H1 (cell line): Measurements from ENCODE around the gene CKB. TPM values are rescaled to one million over a fixed set of nuclear protein-coding genes. Genes with fewer than 3 reads are reported as not detected.

ENCODE experiments used
- CTCF ChIA-PET: fragments of 300-600 bp; sonication (Branson Sonifier 250); formaldehyde crosslinking; loops from one replicate; lab custom pipeline; 2021; ENCODE audit not compliant: partially characterized antibody; lab: Charles Lee
- POLR2A ChIA-PET: fragments of 300-600 bp; sonication (Branson Sonifier 250); formaldehyde crosslinking; loops from one replicate; lab custom pipeline; 2021; ENCODE audit warnings: inconsistent platforms; ENCODE audit not compliant: partially characterized antibody; lab: Charles Lee
- DNase-seq, 2 experiments: peaks; one replicate each; pipeline versions ENCODE4 v3.0.0 to v3.0.0-alpha.2; 2010 to 2022; ENCODE audit warnings: low spot score in 2 of 2, low read depth in 1 of 2, mixed read lengths in 1 of 2
- FAIRE-seq: peaks from 2 replicates; lab custom pipeline; 2011; peaks lifted over from hg19 to GRCh38; lab: Jason Lieb, UNC
- H2AFZ ChIP-seq: 2 replicates; pipeline ENCODE4 v1.8.1; 2012; ENCODE audit warnings: low read length, inconsistent platforms
- H2AK5ac ChIP-seq: 2 replicates; pipeline ENCODE4 v1.6.1; 2013; ENCODE audit warnings: low read depth, low read length
- H2BK120ac ChIP-seq: replicated peaks from 2 replicates; pipeline ENCODE3; 2013; ENCODE audit warnings: low read depth, low read length, inconsistent platforms
- H2BK12ac ChIP-seq: 2 replicates; pipeline ENCODE4 v1.6.1; 2013; ENCODE audit warnings: low read depth, low read length
- H2BK15ac ChIP-seq: 2 replicates; pipeline ENCODE4 v1.6.1; 2013; ENCODE audit warnings: low read length
- H2BK20ac ChIP-seq: 2 replicates; pipeline ENCODE4 v1.6.1; 2013; ENCODE audit warnings: low read length
- H2BK5ac ChIP-seq: 2 replicates; pipeline ENCODE4 v1.6.1; 2013; ENCODE audit warnings: low read depth, low read length
- H3K14ac ChIP-seq: 2 replicates; pipeline ENCODE4 v1.6.1; 2013; ENCODE audit warnings: inconsistent platforms; ENCODE audit not compliant: insufficient read length
- H3K18ac ChIP-seq: 2 replicates; pipeline ENCODE4 v1.6.1; 2013; ENCODE audit warnings: low read length; ENCODE audit errors: extremely low read depth
- H3K23ac ChIP-seq: 2 replicates; pipeline ENCODE4 v1.6.1; 2013; ENCODE audit warnings: inconsistent platforms; ENCODE audit not compliant: insufficient read length
- H3K23me2 ChIP-seq: 2 replicates; pipeline ENCODE4 v1.6.1; 2013; ENCODE audit warnings: low read depth, low read length
- H3K27ac ChIP-seq: 2 replicates; pipeline ENCODE4 v1.6.1; 2011; ENCODE audit warnings: low read depth, low read length, inconsistent platforms
- H3K27me3 ChIP-seq, 4 experiments: replicated peaks in 1 of 4; 1 replicate in 1 of 4; 2 replicates in 3 of 4; pipeline versions ENCODE4 v1.6.1 to v1.8.1; 2011 to 2013; ENCODE audit warnings: low read length in 3 of 4, mild to moderate bottlenecking in 3 of 4, inconsistent platforms in 2 of 4, mixed read lengths in 2 of 4, moderate library complexity in 1 of 4; ENCODE audit not compliant: control insufficient read depth in 3 of 4, insufficient read depth in 3 of 4; ENCODE audit errors: extremely low read depth in 1 of 4
- H3K36me3 ChIP-seq, 4 experiments: 2 replicates each; pipeline versions ENCODE4 v1.6.1 to v1.8.1; 2011 to 2013; ENCODE audit warnings: mild to moderate bottlenecking in 4 of 4, low read length in 3 of 4, moderate library complexity in 2 of 4, control low read depth in 1 of 4, inconsistent platforms in 1 of 4; ENCODE audit not compliant: insufficient read depth in 4 of 4, control insufficient read depth in 2 of 4
- H3K4ac ChIP-seq: replicated peaks from 2 replicates; pipeline ENCODE3; 2013; ENCODE audit warnings: low read length, low read depth, mixed read lengths, inconsistent platforms; ENCODE audit not compliant: insufficient read length
- H3K4me1 ChIP-seq, 4 experiments: replicated peaks in 1 of 4; 1 replicate in 1 of 4; 2 replicates in 3 of 4; pipeline versions ENCODE4 v1.6.1 to v1.8.1; 2011 to 2013; ENCODE audit warnings: low read length in 3 of 4, inconsistent platforms in 2 of 4, mixed read lengths in 1 of 4; ENCODE audit not compliant: insufficient read depth in 4 of 4, control insufficient read depth in 3 of 4
- H3K4me2 ChIP-seq, 2 experiments: 2 replicates each; pipeline versions ENCODE4 v1.6.1 to v1.8.1; 2011 to 2013; ENCODE audit warnings: low read depth in 2 of 2, low read length in 2 of 2, control low read depth in 1 of 2, inconsistent platforms in 1 of 2, mild to moderate bottlenecking in 1 of 2; ENCODE audit not compliant: insufficient read depth in 1 of 2
- H3K4me3 ChIP-seq, 4 experiments: fragments of 200-600, 300-600 bp in 1 of 4; sonication (generic), shearing (Covaris generic), sonication (Bioruptor Twin) in 1 of 4; 2 replicates each; pipeline versions ENCODE4 v1.5.1 to v1.8.1; 2011 to 2016; ENCODE audit warnings: low read length in 4 of 4, low read depth in 3 of 4, control low read depth in 2 of 4, inconsistent platforms in 2 of 4, mild to moderate bottlenecking in 2 of 4, mixed read lengths in 1 of 4, moderate library complexity in 1 of 4; ENCODE audit not compliant: insufficient read depth in 2 of 4; ENCODE audit errors: extremely low read depth in 1 of 4
- H3K56ac ChIP-seq: replicated peaks from 2 replicates; pipeline ENCODE3; 2013; ENCODE audit warnings: low read depth, mild to moderate bottlenecking, mixed read lengths, low read length, inconsistent platforms; ENCODE audit not compliant: insufficient read length
- H3K79me1 ChIP-seq: 2 replicates; pipeline ENCODE4 v1.6.1; 2013; ENCODE audit warnings: low read depth, low read length, control low read depth
- H3K79me2 ChIP-seq, 2 experiments: 2 replicates each; pipeline versions ENCODE4 v1.6.1 to v1.8.1; 2012 to 2013; ENCODE audit warnings: low read length in 2 of 2, mild to moderate bottlenecking in 2 of 2, inconsistent platforms in 1 of 2; ENCODE audit not compliant: insufficient read depth in 2 of 2, control insufficient read depth in 1 of 2
- H3K9ac ChIP-seq, 4 experiments: replicated peaks in 1 of 4; 1 replicate in 1 of 4; 2 replicates in 3 of 4; pipeline versions ENCODE4 v1.6.1 to v1.8.1; 2011 to 2013; ENCODE audit warnings: low read depth in 3 of 4, low read length in 3 of 4, control low read depth in 2 of 4, mild to moderate bottlenecking in 2 of 4, moderate library complexity in 2 of 4, inconsistent platforms in 1 of 4; ENCODE audit errors: extremely low read depth in 1 of 4
- H3K9me3 ChIP-seq, 2 experiments: 2 replicates each; pipeline versions ENCODE4 v1.6.1 to v1.8.1; 2012 to 2013; ENCODE audit warnings: mild to moderate bottlenecking in 2 of 2, moderate library complexity in 2 of 2, control low read depth in 1 of 2, inconsistent platforms in 1 of 2, low read depth in 1 of 2, low read length in 1 of 2, mixed read lengths in 1 of 2; ENCODE audit not compliant: insufficient read depth in 2 of 2
- H4K20me1 ChIP-seq, 2 experiments: replicated peaks in 1 of 2; 2 replicates each; pipeline versions ENCODE3 to v1.8.1; 2011 to 2013; ENCODE audit warnings: inconsistent platforms in 2 of 2, low read length in 2 of 2, mild to moderate bottlenecking in 1 of 2; ENCODE audit not compliant: insufficient read depth in 2 of 2, control insufficient read depth in 1 of 2
- H4K5ac ChIP-seq: 2 replicates; pipeline ENCODE4 v1.6.1; 2013; ENCODE audit warnings: low read length, low read depth, mixed read lengths, inconsistent platforms; ENCODE audit not compliant: insufficient read length
- H4K8ac ChIP-seq: 2 replicates; pipeline ENCODE4 v1.8.0; 2013; ENCODE audit warnings: mild to moderate bottlenecking, moderate library complexity, low read length, inconsistent platforms; ENCODE audit not compliant: insufficient read depth; ENCODE audit errors: extremely low read depth
- H4K91ac ChIP-seq: replicated peaks from 2 replicates; pipeline ENCODE3; 2013; ENCODE audit warnings: low read length, mixed read lengths, inconsistent platforms; ENCODE audit not compliant: insufficient read length
- GTF2F1 ChIP-seq: IDR thresholded peaks from 2 replicates; pipeline ENCODE4 v1.6.1; 2012; ENCODE audit warnings: low read depth, low read length, improper control_type of control experiment, borderline replicate concordance
- JUND ChIP-seq: IDR thresholded peaks from 2 replicates; pipeline ENCODE4 v1.6.1; 2011; ENCODE audit warnings: mild to moderate bottlenecking, improper control_type of control experiment, low read length
- SP2 ChIP-seq: IDR thresholded peaks from 2 replicates; pipeline ENCODE4 v1.6.1; 2012; ENCODE audit warnings: mild to moderate bottlenecking, low read length, inconsistent platforms
- SP4 ChIP-seq: IDR thresholded peaks from 2 replicates; pipeline ENCODE4 v1.6.1; 2012; ENCODE audit warnings: low read length, inconsistent platforms
- WGBS, 2 experiments: shearing (Covaris generic) in 1 of 2; methylation state at CpG; one replicate each; pipeline versions ENCODE4 v1.1.6 to v1.1.7; 2013 to 2015; ENCODE audit warnings: low lambda C conversion rate in 2 of 2, mixed read lengths in 2 of 2, inconsistent platforms in 1 of 2, low coverage in 1 of 2, missing lambda C conversion rate in 1 of 2; ENCODE audit not compliant: insufficient replicate concordance in 2 of 2, insufficient coverage in 1 of 2, insufficient read length in 1 of 2; ENCODE audit errors: extremely low coverage in 1 of 2, missing lambda C conversion rate in 1 of 2; 5-methylcytosine and 5-hydroxymethylcytosine counted together
- polyA plus RNA-seq, 7 experiments: library from polyadenylated mRNA; depleted of rRNA in 3 of 7; stranded (reverse) in 5 of 7; unstranded in 2 of 7; fragments of >200 nt in 5 of 7; fragments of 200-250 nt in 2 of 7; gene quantifications; 1 replicate in 5 of 7; 2 replicates in 1 of 7; 4 replicates in 1 of 7; pipeline versions ENCODE4 v1.2.1 to v1.2.3, GENCODE V29; 2011 to 2013; ENCODE audit warnings: missing spikeins in 2 of 7, mixed read lengths in 2 of 7
- total RNA-seq: library from RNA; stranded (reverse); fragmentation: NEBNext Ultra II Directional; extraction: Animal tissue kit (Norgen Biotek cat#: 25700); gene quantifications from 2 replicates; pipeline ENCODE4 v1.2.1, GENCODE V29; 2021

Gene CKB
- total and polyA plus RNA-seq, 2 of the 8 experiments (the other 6 are each of a cell fraction or from before 2014, with no cell fraction given): 538 to 950 TPM

DNA sequence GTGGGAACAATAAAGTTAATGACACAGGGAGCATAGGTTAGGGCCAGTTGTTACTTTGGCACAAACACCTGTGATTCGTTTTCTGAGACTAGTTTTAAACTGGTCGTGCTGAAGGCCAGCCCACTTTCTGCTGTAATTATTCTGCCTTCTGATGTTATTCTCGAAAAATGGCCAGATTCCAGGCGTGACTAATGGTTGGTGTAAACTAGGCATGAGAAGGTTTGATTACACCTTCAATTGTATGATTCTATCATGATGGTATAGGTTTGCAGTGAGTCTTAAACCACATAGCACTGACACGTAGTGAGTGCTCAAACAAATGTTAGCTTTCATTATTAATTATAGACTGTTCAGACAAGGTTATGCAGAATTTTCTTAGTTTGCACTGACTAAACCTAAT, 39.0 kb downstream of the CKB start:
- Histone ChIP-seq H2BK20ac (no peak overlapping the region), H4K5ac (no peak overlapping the region), H3K4me3 (no peak overlapping the region), H3K56ac (no peak overlapping the region), H3K4me2 (no peak overlapping the region), H3K9me3 (no peaks in the 10 kb centered on the region), H3K79me1 (no peaks in the 10 kb centered on the region; the same call in 1 of the 2 replicates), H4K20me1 (peaks cover 0 to 4% of the 10 kb centered on the region in 2 experiments), H3K23me2 (no peaks in the 10 kb centered on the region), H2BK5ac (no peak overlapping the region), H3K79me2 (no peaks in the 10 kb centered on the region), H2AK5ac (no peak overlapping the region), H3K14ac (no peak overlapping the region), H3K9ac (no peak overlapping the region), H4K91ac (no peak overlapping the region), H3K27ac (no peak overlapping the region), H3K27me3 (no peaks in the 10 kb centered on the region), H3K4me1 (no peaks in the 10 kb centered on the region), H3K18ac (no peak overlapping the region), H2AFZ (no peak overlapping the region), H3K23ac (no peak overlapping the region), H2BK120ac (no peak overlapping the region), H2BK12ac (no peak overlapping the region), H3K36me3 (peaks cover 8 to 22% (median 16%) of the 10 kb centered on the region in 4 experiments; a peak in 7 of 8 replicates), H2BK15ac (no peak overlapping the region), H4K8ac (no peak overlapping the region), H3K4ac (no peak overlapping the region)
- 91% methylated on average over 5 of the region's 5 CpGs; no CpG with 5 or more reads in 1 of the 2 experiments for WGBS, 2 experiments
- DNase-seq: no peak
- TF ChIP-seq SP4 (no peak), SP2 (no peak), JUND (no peak), GTF2F1 (no peak)
- POLR2A ChIA-PET: no interaction called here
- FAIRE-seq: no peak
- CTCF ChIA-PET: interaction anchor here (1.0 kb wide), 1 partner anchor 89 kb away, joined by 3 read pairs; no protein-coding TSS in a partner anchor
